Adrenal gland (tissue), 12 donors: ENCODE measurements around the gene CMTM3. TPM values are rescaled to one million over a fixed set of nuclear protein-coding genes. Genes with fewer than 3 reads are reported as not detected.

Experiments
- DNase-seq, 7 donors: peaks; one replicate each; pipeline ENCODE4 v3.0.0-alpha.2; 2019 to 2020
- H3K27ac ChIP-seq, 5 donors: fragments of 200-600 bp; sonication (generic) in 4 of 5; 1 replicate in 3 of 5; 2 replicates in 2 of 5; pipeline versions ENCODE4 v1.5.1 to v1.8.0; 2016 to 2020; ENCODE audit warnings: mild to moderate bottlenecking in 1 of 5
- H3K27me3 ChIP-seq: fragments of 200-600 bp; 2 replicates; pipeline ENCODE4 v1.8.0; 2021
- H3K36me3 ChIP-seq, 2 donors: fragments of 200-600 bp; replicated peaks in 1 of 2; 1 replicate in 1 of 2; 2 replicates in 1 of 2; pipeline versions ENCODE4 v1.5.1 to v1.8.0; 2018 to 2022
- H3K4me1 ChIP-seq, 2 donors: fragments of 200-600 bp; replicated peaks in 1 of 2; 1 replicate in 1 of 2; 2 replicates in 1 of 2; pipeline versions ENCODE4 v1.5.1 to v1.8.0; 2018 to 2021
- H3K4me3 ChIP-seq, 4 donors: fragments of 200-600 bp; sonication (generic) in 3 of 4; one replicate each; pipeline ENCODE4 v1.5.1; 2016 to 2018
- H3K9me3 ChIP-seq, 3 donors: fragments of 200-600 bp; sonication (generic) in 1 of 3; replicated peaks in 1 of 3; 1 replicate in 2 of 3; 2 replicates in 1 of 3; pipeline versions ENCODE4 v1.5.1 to v1.8.0; 2016 to 2021
- CTCF ChIP-seq, 6 experiments: fragments of 450-650 bp in 4 of 6; fragments of 200-600 bp in 2 of 6; sonication (generic) in 1 of 6; IDR thresholded peaks; 1 replicate in 5 of 6; 2 replicates in 1 of 6; pipeline versions ENCODE4 v1.5.1 to v1.8.0; 2016 to 2021; ENCODE audit warnings: antibody characterized with exemption in 6 of 6, mild to moderate bottlenecking in 2 of 6, moderate library complexity in 1 of 6
- POLR2A ChIP-seq, 2 donors: fragments of 450-650 bp; IDR thresholded peaks; one replicate each; pipeline ENCODE4 v1.6.1; 2017; ENCODE audit warnings: antibody characterized with exemption in 2 of 2, mild to moderate bottlenecking in 2 of 2, moderate library complexity in 1 of 2
- WGBS, 4 donors: extraction: QIAGEN DNeasy Blood & Tissue Kit in 2 of 4; methylation state at CpG; one replicate each; pipeline versions ENCODE4 v1.1.5 to v1.1.7; 2013 to 2017; 5-methylcytosine and 5-hydroxymethylcytosine counted together
- intact Hi-C, 2 donors: fragments of 100-400 bp; cut with DNase I; formaldehyde crosslinking; loops; one replicate each; pipeline versions ENCODE4 v1.14.1 to v1.15.0; 2022 to 2023
- polyA plus RNA-seq, 3 donors: library from polyadenylated mRNA; stranded (reverse); fragments of 200-250 nt in 2 of 3; fragments of 350-450 nt in 1 of 3; fragmentation: Illumina TruSeq in 1 of 3; extraction: RNeasy Lipid Tissue Mini Kit (QIAGEN cat#74804) in 1 of 3; gene quantifications; one replicate each; pipeline ENCODE4 v1.2.3, GENCODE V29; 2013 to 2014
- total RNA-seq, 9 donors: library from RNA; depleted of rRNA in 4 of 9; stranded (reverse); fragments of >200 nt in 4 of 9; fragments of 120-200 nt in 1 of 9; fragmentation: NEBNext Ultra II Directional in 1 of 9; extraction: Animal tissue kit (Norgen Biotek cat#: 25700) in 1 of 9; gene quantifications; one replicate each; pipeline versions ENCODE4 v1.1.0 to v1.2.4, GENCODE V29; 2013 to 2023
- donor health status: healthy with polysubstance abuse.
- donor health status: Bipolar disorder and iron deficiency.
- donor health status: DM: yes; HTN: yes; CAD: no.
- donor health status: DM: no; HTN: no; CAD: no.
- donor health status: DM: no; HTN: no; CAD: no.
- donor health status: DM: yes; HTN: yes; CAD: no.

Gene CMTM3
- total and polyA plus RNA-seq, 12 donors = 6.4 to 31.8 (median 24.6) TPM

GRCh38 chr16:66649167-66649566 is 44.7 kb downstream of the CMTM3 start:
- DNase-seq = no peak
- Histone ChIP-seq H3K9me3 (no peaks in the 10 kb centered on the region), H3K27me3 (no peaks in the 10 kb centered on the region), H3K27ac (no peak overlapping the region), H3K4me3 (no peak overlapping the region), H3K4me1 (peaks cover 0 to 4% of the 10 kb centered on the region in 2 donors), H3K36me3 (no peaks in the 10 kb centered on the region)
- intact Hi-C loops = no loop called here
- TF ChIP-seq POLR2A (IDR thresholded peaks at IDR 0.05) (no peak), CTCF (IDR thresholded peaks at IDR 0.05) (no peak)
- 94 to 98% (median 96%) methylated on average over 2 of the region's 2 CpGs for WGBS, 4 donors

GRCh38 chr16:66649636-66650205 is 45.2 kb downstream of the CMTM3 start:
- Histone ChIP-seq H3K4me1 (peaks cover 0 to 4% of the 10 kb centered on the region in 2 donors), H3K36me3 (no peaks in the 10 kb centered on the region), H3K27ac (no peak overlapping the region), H3K9me3 (no peaks in the 10 kb centered on the region), H3K27me3 (no peaks in the 10 kb centered on the region), H3K4me3 (no peak overlapping the region)
- intact Hi-C loops = no loop called here
- DNase-seq = no peak
- WGBS, 4 donors = 84 to 88% (median 86%) methylated on average over 7 to 9 of the region's 9 CpGs
- TF ChIP-seq CTCF (IDR thresholded peaks at IDR 0.05) (no peak), POLR2A (IDR thresholded peaks at IDR 0.05) (no peak)

GRCh38 chr16:66650707-66651473 is 46.4 kb downstream of the CMTM3 start:
- Histone ChIP-seq H3K27me3 (no peaks in the 10 kb centered on the region), H3K9me3 (no peaks in the 10 kb centered on the region), H3K27ac (no peak overlapping the region), H3K36me3 (no peaks in the 10 kb centered on the region), H3K4me1 (peaks cover 0 to 4% of the 10 kb centered on the region in 2 donors), H3K4me3 (no peak overlapping the region)
- peak; percentile 75 to 94 (median 84) for DNase-seq
- whole genome bisulfite sequencing, 4 donors = 20 to 26% (median 24%) methylated on average over 15 to 18 of the region's 18 CpGs
- TF ChIP-seq POLR2A (IDR thresholded peaks at IDR 0.05) = no peak
- peak; percentile 83 to 99 (median 89) for TF ChIP-seq CTCF (IDR thresholded peaks at IDR 0.05)
- intact Hi-C loops = no loop called here

- 63 to 67% (median 66%) methylated on average over 2 of the region's 2 CpGs; no CpG with 5 or more reads in 1 of the 4 donors for WGBS, 4 donors
- TF ChIP-seq CTCF (IDR thresholded peaks at IDR 0.05) (no peak), POLR2A (IDR thresholded peaks at IDR 0.05) (no peak)
- H3K4me3 ChIP-seq = no peak overlapping the region
- H3K4me1 ChIP-seq = peaks cover 0 to 4% of the 10 kb centered on the region in 2 donors
- DNase-seq = no peak
- H3K9me3 ChIP-seq = no peaks in the 10 kb centered on the region
- intact Hi-C loops = no loop called here
- no peaks in the 10 kb centered on the region for H3K36me3 ChIP-seq
- H3K27me3 ChIP-seq = no peaks in the 10 kb centered on the region
- H3K27ac ChIP-seq = no peak overlapping the region
Measured at GRCh38 chr16:66651474-66651765, 46.9 kb downstream of the CMTM3 start.
